Parathyroid adenoma (tissue), 2 donors: ENCODE results near the gene VASN.
"Not testable (repeated sequence)": the region's sequence is repeated elsewhere in the genome, so short reads cannot be mapped to it uniquely, and the experiment has no call there.

Source experiments
- H2AFZ ChIP-seq: fragments of 300-600 bp; sonication (generic); one replicate; pipeline ENCODE4 v1.7.0; 2017; ENCODE audit warnings: antibody characterized with exemption, mild to moderate bottlenecking
- H3K27ac ChIP-seq: fragments of 300-600 bp; sonication (generic); one replicate; pipeline ENCODE4 v1.7.0; 2017
- H3K27me3 ChIP-seq: fragments of 300-600 bp; sonication (generic); one replicate; pipeline ENCODE4 v1.7.0; 2017; ENCODE audit warnings: low read length; ENCODE audit not compliant: control insufficient read depth, insufficient read depth
- H3K36me3 ChIP-seq: fragments of 300-600 bp; sonication (generic); one replicate; pipeline ENCODE4 v1.7.0; 2017; ENCODE audit warnings: low read length; ENCODE audit not compliant: control insufficient read depth, insufficient read depth
- H3K4me1 ChIP-seq: fragments of 300-600 bp; sonication (generic); one replicate; pipeline ENCODE4 v1.7.0; 2017; ENCODE audit warnings: control low read depth
- H3K4me2 ChIP-seq: fragments of 300-600 bp; sonication (generic); one replicate; pipeline ENCODE4 v1.7.0; 2017; ENCODE audit warnings: low read length
- H3K4me3 ChIP-seq: fragments of 300-600 bp; sonication (generic); one replicate; pipeline ENCODE4 v1.7.0; 2017; ENCODE audit warnings: low read depth, low read length
- H3K79me2 ChIP-seq: fragments of 300-600 bp; sonication (generic); one replicate; pipeline ENCODE4 v1.7.0; 2017; ENCODE audit warnings: control low read depth
- H3K9ac ChIP-seq: fragments of 300-600 bp; sonication (generic); one replicate; pipeline ENCODE4 v1.7.0; 2017; ENCODE audit warnings: mild to moderate bottlenecking
- H3K9me3 ChIP-seq: fragments of 300-600 bp; sonication (generic); one replicate; pipeline ENCODE4 v1.7.0; 2017; ENCODE audit warnings: low read length; ENCODE audit not compliant: control insufficient read depth
- TF ChIP-seq, protein P1 (sequence below): fragments of 300-600 bp; sonication (generic); IDR thresholded peaks from one replicate; pipeline ENCODE4 v1.7.0; 2017; ENCODE audit warnings: antibody characterized with exemption, mild to moderate bottlenecking
- donor health status: primary hyperparathyroidism.

Gene VASN

DNA sequence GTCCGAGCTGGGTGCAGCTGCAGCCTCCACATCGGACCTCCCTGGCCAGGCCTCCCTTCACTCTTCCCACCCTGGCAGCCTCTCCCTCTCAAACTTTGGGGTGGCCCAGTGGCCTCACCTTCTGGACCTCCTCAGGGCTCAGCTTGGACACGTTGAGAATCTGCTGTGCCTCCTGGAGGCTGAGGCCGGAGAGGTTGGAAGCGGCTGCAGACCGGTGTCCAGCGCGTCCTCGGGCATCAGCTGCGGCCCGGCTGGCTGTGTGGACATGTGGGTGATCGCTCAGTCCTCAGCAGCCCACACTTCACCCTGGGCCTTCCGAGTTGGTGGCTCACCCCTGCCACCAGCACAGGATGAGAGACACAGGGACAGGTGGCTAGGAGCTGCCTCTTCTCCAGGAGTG, 30.4 kb upstream of the VASN start:
- Histone ChIP-seq H3K27me3 (no peaks in the 10 kb centered on the region), H2AFZ (no peak overlapping the region), H3K27ac (no peak overlapping the region), H3K4me2 (no peak overlapping the region), H3K9me3 (no peaks in the 10 kb centered on the region), H3K4me3 (no peak overlapping the region), H3K4me1 (no peaks in the 10 kb centered on the region), H3K79me2 (peaks cover 24% of the 10 kb centered on the region), H3K9ac (no peak overlapping the region), H3K36me3 (no peaks in the 10 kb centered on the region)
- TF ChIP-seq, protein P1, sequence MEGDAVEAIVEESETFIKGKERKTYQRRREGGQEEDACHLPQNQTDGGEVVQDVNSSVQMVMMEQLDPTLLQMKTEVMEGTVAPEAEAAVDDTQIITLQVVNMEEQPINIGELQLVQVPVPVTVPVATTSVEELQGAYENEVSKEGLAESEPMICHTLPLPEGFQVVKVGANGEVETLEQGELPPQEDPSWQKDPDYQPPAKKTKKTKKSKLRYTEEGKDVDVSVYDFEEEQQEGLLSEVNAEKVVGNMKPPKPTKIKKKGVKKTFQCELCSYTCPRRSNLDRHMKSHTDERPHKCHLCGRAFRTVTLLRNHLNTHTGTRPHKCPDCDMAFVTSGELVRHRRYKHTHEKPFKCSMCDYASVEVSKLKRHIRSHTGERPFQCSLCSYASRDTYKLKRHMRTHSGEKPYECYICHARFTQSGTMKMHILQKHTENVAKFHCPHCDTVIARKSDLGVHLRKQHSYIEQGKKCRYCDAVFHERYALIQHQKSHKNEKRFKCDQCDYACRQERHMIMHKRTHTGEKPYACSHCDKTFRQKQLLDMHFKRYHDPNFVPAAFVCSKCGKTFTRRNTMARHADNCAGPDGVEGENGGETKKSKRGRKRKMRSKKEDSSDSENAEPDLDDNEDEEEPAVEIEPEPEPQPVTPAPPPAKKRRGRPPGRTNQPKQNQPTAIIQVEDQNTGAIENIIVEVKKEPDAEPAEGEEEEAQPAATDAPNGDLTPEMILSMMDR = no peak

DNA sequence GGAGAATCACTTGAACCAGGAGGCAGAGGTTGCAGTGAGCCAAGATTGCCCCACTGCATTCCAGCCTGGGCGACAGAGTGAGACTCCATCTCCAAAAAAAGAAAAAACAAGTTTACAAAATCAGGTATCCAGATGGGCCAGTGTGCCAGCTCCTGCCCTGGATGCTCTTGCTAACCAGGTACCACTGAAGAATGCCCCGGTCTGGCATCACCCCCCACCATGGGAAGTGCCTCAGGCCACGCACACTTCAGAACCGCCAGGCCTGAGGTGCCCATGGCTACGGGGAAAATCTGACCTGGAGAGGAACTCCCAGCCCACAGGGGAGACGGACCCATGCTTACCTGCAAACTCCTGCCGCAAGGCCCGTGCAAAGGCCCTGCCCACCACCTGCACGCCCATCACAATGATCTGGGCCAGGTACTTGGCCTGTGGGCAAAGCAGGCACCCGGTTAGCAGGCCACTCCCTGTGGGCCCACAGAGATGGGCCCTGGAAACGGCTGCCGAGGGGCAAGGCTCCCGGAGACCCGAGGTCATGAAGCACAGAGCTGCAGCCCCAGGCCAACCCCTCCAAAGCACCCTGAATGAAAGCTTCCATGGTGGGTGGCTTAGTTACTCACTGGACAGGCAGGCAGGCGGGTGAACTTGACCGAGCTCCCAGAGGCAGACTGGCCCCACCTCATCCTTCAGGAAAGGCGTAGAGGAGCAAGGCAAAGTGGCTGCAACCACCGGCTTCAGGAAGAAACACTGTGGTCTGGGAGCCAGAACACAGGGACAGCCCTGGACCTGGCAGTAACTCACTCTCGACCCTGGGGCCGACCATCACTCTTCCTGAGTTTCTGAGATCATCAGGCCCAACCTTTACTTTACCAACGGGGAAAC, 28.5 kb upstream of the VASN start:
- H3K4me1 ChIP-seq = no peaks in the 10 kb centered on the region
- no peaks in the 10 kb centered on the region for H3K36me3 ChIP-seq
- H3K9me3 ChIP-seq = no peaks in the 10 kb centered on the region
- peaks cover 24% of the 10 kb centered on the region for H3K79me2 ChIP-seq
- H3K27me3 ChIP-seq = no peaks in the 10 kb centered on the region
- no peak overlapping the region for H3K4me2 ChIP-seq
- no peak overlapping the region for H3K4me3 ChIP-seq
- TF ChIP-seq, protein P1 = no peak
- H2AFZ ChIP-seq = no peak overlapping the region
- H3K27ac ChIP-seq = no peak overlapping the region
- no peak overlapping the region for H3K9ac ChIP-seq

DNA sequence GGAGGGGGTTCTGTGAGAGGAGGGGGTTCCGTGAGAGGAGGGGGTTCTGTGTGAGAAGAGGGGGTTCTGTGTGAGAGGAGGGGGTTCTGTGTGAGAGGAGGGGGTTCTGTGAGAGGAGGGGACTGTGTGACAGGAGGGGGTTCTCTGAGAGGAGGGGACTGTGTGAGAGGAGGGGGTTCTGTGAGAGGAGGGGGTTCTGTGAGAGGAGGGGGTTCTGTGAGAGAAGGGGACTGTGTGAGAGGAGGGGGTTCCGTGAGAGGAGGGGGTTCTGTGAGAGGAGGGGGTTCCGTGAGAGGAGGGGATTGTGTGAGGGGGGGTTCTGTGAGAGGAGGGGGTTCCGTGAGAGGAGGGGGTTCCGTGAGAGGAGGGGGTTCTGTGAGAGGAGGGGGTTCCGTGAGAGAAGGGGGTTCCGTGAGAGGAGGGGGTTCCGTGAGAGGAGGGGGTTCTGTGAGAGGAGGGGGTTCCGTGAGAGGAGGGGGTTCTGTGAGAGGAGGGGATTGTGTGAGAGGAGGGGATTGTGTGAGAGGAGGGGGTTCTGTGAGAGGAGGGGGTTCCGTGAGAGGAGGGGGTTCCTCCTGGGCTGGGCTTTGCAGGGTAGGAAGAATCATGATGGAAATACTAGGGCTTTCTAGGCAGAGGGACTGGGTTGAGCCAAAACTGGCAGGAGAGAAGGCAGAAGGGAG, 27.2 kb upstream of the VASN start:
- not testable (repeated sequence) for H2AFZ ChIP-seq, H3K9ac ChIP-seq, H3K36me3 ChIP-seq, H3K27me3 ChIP-seq, H3K27ac ChIP-seq, H3K4me3 ChIP-seq, H3K4me2 ChIP-seq, H3K4me1 ChIP-seq, H3K9me3 ChIP-seq
- peaks cover 24% of the 10 kb centered on the region for H3K79me2 ChIP-seq

DNA sequence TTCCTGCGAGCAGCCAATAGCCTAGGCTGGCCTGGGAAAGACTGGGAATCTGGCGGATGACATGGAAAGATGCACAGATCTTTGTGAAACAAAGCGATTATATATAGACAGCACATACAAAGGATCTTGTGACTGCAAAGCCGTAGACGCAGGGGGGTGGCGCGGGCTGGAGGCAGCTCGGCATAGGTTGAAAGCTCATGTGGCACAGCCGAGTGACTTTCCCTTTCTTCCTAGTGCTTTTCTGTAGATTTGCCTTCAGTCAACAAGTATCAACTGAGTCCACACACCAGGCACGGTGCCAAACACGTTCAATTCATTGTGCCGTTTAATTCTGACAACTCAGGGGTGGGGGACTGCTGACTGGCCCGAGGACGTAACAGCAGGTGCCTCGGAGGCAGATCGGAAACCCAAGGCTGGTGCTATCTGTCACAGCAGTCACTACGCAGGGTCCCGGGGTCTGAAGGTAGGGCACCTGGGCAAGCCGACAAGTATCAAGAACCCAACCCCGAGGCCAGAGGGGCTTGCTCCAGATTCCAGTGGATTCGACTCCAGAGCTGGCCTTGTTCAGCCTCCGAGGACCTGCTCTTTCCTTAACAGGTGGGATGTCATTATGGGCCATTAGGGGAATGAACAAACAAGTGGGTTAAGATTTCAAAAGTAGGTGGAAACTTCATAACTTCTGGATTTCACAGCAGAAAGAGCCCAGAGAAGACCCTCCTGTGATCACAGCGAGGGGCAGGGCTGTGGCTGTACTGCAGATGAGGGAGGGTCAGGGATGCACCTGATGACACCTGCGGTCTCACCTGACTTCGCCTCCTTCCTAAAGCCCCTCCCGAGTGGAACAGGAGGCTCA, 26.4 kb upstream of the VASN start:
- no peaks in the 10 kb centered on the region for H3K36me3 ChIP-seq
- H3K4me2 ChIP-seq = no peak overlapping the region
- no peaks in the 10 kb centered on the region for H3K9me3 ChIP-seq
- no peak overlapping the region for H3K27ac ChIP-seq
- TF ChIP-seq, protein P1 = no peak
- H3K9ac ChIP-seq = no peak overlapping the region
- no peaks in the 10 kb centered on the region for H3K4me1 ChIP-seq
- no peak overlapping the region for H3K4me3 ChIP-seq
- H3K27me3 ChIP-seq = no peaks in the 10 kb centered on the region
- H3K79me2 ChIP-seq = peaks cover 24% of the 10 kb centered on the region
- no peak overlapping the region for H2AFZ ChIP-seq
